ENCODE results near the gene GDPD4. TPM values are rescaled to one million over a fixed set of nuclear protein-coding genes. Genes with fewer than 3 reads are reported as not detected.

The GDPD4 gene
- total and polyA plus RNA-seq, 10 of the 15 experiments (the other 5 are each of a cell fraction or from before 2014, with no cell fraction given): 0.23 TPM; not detected in 9

DNA sequence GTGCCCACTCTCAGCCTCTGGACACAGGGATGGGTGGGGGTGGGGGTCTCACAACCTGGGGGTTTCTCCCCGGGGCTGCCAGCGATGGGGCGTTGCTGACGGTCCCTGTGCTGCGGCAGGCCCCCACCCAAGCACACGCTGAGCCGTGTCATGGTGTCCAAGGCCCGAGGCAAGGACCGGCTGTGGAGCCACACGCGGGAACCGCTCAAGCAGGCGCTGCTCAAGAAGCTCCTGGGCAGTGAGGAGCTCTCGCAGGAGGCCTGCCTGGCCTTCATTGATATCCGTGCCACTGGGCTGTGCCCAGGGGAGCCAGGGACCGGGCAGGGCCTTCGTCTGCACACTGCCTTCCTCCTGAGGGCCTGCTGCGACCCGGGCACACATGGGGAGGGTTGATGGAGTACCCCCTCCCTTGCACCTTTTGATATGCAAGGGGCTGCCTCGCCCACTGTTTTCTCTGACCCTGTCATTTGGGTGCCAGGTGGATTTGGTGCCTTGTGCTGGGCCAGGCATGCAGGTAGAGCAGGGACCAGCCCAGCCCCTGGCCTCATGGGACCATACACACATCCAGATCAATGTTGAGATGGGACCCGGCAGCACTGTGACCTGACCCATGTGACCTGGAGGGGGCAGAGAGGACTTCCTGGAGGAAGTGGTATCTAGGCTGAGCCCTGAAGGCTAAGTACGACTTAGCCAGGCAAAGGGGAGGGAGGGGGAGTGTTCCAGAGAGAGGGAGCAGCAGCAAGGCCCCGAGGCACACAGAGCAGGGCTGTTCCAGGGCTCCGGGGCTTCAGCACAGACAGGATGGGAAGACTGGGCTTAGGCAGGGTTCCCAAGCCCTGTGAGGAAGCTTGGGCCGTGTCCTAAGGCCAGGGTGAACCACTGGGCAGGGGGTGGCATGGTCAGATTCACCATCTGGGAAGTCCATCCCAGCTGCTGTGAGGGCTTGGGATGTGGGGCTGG, 98.3 kb downstream of the GDPD4 start:
- Histone ChIP-seq H3K9me3 (replicated peaks; ENCODE audit: control insufficient read depth, insufficient read depth, low read length) (no peaks in the 10 kb centered on the region), H4K20me1 (ENCODE audit: control insufficient read depth, insufficient read depth) (no peaks in the 10 kb centered on the region), H3K4me3 (no peak overlapping the region), H3K4me1 (ENCODE audit: control insufficient read depth, insufficient read depth, low read length) (no peaks in the 10 kb centered on the region), H3K79me2 (ENCODE audit: control insufficient read depth, insufficient read depth, low read length) (no peaks in the 10 kb centered on the region), H3K36me3 (ENCODE audit: control insufficient read depth in 2 of 2, insufficient read depth in 2 of 2, low read length in 1 of 2) (no peaks in the 10 kb centered on the region), H3K27me3 (replicated peaks in 1 of 2; ENCODE audit: control insufficient read depth in 2 of 2, insufficient read depth in 2 of 2, low read length in 1 of 2) (no peaks in the 10 kb centered on the region; a peak in 1 of 4 replicates), H3K27ac (ENCODE audit: control insufficient read depth, insufficient read depth) (no peak overlapping the region), H3K4me2 (ENCODE audit: control insufficient read depth, insufficient read depth) (no peak overlapping the region), H3K9ac (ENCODE audit: control insufficient read depth, insufficient read depth, low read length) (no peak overlapping the region), H2AFZ (ENCODE audit: control insufficient read depth, low read depth, low read length) (no peak overlapping the region)
- intact Hi-C loops (cut with micrococcal nuclease; ENCODE audit: unreplicated experiment) (no loop called here), in situ Hi-C loops (cut with MboI) (no loop called here)
- POLR2A ChIA-PET: no interaction called here
- RAD21 ChIA-PET (ENCODE audit: unreplicated experiment): no interaction called here
- no peak for TF ChIP-seq POU2F2 (IDR thresholded peaks at IDR 0.05; ENCODE audit: borderline replicate concordance, low read depth, low read length)
- no peak for TF ChIP-seq TCF7 (IDR thresholded peaks at IDR 0.05; ENCODE audit: borderline replicate concordance)
- no peak for TF ChIP-seq MTA2 (IDR thresholded peaks at IDR 0.05; ENCODE audit: low read depth)
- TF ChIP-seq POLR2A (IDR thresholded peaks at IDR 0.05; ENCODE audit: low read depth, low read length): no peak
- no peak for TF ChIP-seq BRCA1 (IDR thresholded peaks at IDR 0.05; ENCODE audit: low read depth, low read length)
- TF ChIP-seq SPI1 (IDR thresholded peaks at IDR 0.05; ENCODE audit: borderline replicate concordance, insufficient read depth, low read depth, low read length): no peak
- no peak for TF ChIP-seq KAT2A (conservative IDR thresholded peaks at IDR 0.05; ENCODE audit: control insufficient read depth, low read depth, low read length)
- TF ChIP-seq, protein P1, sequence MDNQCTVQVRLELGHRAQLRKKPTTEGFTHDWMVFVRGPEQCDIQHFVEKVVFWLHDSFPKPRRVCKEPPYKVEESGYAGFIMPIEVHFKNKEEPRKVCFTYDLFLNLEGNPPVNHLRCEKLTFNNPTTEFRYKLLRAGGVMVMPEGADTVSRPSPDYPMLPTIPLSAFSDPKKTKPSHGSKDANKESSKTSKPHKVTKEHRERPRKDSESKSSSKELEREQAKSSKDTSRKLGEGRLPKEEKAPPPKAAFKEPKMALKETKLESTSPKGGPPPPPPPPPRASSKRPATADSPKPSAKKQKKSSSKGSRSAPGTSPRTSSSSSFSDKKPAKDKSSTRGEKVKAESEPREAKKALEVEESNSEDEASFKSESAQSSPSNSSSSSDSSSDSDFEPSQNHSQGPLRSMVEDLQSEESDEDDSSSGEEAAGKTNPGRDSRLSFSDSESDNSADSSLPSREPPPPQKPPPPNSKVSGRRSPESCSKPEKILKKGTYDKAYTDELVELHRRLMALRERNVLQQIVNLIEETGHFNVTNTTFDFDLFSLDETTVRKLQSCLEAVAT (IDR thresholded peaks at IDR 0.05): no peak
- TF ChIP-seq ASH2L (IDR thresholded peaks at IDR 0.05; ENCODE audit: borderline replicate concordance, low read depth): no peak
- TF ChIP-seq, protein P2, sequence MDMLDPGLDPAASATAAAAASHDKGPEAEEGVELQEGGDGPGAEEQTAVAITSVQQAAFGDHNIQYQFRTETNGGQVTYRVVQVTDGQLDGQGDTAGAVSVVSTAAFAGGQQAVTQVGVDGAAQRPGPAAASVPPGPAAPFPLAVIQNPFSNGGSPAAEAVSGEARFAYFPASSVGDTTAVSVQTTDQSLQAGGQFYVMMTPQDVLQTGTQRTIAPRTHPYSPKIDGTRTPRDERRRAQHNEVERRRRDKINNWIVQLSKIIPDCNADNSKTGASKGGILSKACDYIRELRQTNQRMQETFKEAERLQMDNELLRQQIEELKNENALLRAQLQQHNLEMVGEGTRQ (IDR thresholded peaks at IDR 0.05; ENCODE audit: borderline replicate concordance, low read depth, low read length): no peak
- TF ChIP-seq FOXK2 (IDR thresholded peaks at IDR 0.05): no peak
- TF ChIP-seq, protein P3, sequence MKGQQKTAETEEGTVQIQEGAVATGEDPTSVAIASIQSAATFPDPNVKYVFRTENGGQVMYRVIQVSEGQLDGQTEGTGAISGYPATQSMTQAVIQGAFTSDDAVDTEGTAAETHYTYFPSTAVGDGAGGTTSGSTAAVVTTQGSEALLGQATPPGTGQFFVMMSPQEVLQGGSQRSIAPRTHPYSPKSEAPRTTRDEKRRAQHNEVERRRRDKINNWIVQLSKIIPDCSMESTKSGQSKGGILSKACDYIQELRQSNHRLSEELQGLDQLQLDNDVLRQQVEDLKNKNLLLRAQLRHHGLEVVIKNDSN (IDR thresholded peaks at IDR 0.05; ENCODE audit: borderline replicate concordance, extremely low read length, insufficient read depth, low read depth, low read length): no peak
- TF ChIP-seq SREBF2 (IDR thresholded peaks at IDR 0.05; ENCODE audit: low read length): no peak
- TF ChIP-seq STAT3 (IDR thresholded peaks at IDR 0.05; ENCODE audit: low read depth, low read length): no peak
- 59% methylated on average over 25 of the region's 25 CpGs for WGBS (ENCODE audit: insufficient coverage, insufficient replicate concordance, low lambda C conversion rate, missing lambda C conversion rate)
- no peak for ATAC-seq
- DNase-seq (ENCODE audit: low read depth, low spot score): no peak
- CTCF ChIA-PET: interaction anchor here (1.0 kb wide), 1 partner anchor 346 kb away, joined by 3 read pairs; no protein-coding TSS in a partner anchor
- BruUV-seq (replicated peaks): no TSS peak
- no peak for FAIRE-seq
- SMC1A ChIA-PET (ENCODE audit: uncharacterized antibody, unreplicated experiment): no interaction called here

Measured in GM12878 (cell line).